ENCODE data around the gene SSH2.

Gene SSH2

DNA sequence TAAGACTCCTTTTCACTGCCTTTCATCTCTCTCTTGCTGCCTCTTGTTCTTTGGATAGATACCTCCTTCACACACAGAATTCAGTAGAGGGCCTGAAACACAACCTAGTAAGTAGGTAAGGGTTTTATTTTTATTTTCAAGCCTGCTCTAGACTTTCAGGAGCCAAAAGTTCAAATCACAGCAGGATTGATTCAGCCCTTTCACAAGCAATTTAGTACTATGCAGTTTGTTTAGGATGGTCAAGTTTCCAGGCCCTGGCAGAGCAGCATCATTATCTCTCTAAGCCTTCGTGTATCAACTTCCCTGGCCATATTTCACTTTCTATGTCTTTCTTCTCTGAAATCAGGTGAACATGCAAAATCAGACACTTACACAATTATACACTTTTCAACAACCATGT is 158.5 kb downstream of the SSH2 start:
- no peak for DNase-seq

DNA sequence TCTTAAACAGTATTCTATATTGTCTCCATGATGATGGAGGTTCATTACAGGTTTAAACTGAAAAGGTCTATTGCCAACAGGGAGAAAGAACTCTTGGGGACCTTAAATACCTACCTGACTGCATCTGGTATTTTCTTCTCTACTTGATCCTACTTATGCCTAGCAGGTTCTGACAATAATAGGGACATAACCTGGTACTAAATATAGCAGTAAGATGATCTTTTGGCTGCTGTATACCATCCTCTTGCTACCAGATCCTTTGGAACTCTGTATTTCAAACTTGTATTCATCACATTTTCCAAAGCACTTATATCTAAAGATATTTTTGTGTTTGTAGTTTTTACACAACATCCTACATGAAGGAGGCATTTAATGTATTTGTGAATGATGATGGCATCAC is 160.8 kb downstream of the SSH2 start:
- DNase-seq, result no peak

DNA sequence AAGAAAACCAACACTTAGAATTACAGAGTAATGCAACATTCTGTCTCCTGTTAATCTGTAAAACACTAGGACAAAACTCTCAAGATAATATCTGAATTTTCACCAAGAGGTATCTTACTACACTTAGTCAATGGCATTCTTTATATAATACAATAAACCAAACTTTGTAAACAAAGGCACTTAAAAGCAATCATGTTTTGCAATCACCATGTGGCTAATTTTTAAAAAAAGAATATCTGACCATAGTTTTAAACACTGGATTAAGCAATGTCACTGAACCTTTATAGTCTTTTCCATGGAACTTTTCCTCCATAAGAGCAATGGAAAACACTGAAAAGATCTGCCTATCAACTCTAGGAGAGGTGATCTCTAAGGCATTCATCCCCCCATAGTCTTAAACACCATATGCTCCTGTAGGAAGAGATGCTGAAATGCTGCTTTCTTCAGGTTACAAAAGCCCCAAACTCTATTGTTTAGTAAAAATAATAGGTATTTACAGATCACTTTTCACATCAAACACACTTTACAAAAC is 163.2 kb downstream of the SSH2 start:
- DNase-seq, result no peak

DNA sequence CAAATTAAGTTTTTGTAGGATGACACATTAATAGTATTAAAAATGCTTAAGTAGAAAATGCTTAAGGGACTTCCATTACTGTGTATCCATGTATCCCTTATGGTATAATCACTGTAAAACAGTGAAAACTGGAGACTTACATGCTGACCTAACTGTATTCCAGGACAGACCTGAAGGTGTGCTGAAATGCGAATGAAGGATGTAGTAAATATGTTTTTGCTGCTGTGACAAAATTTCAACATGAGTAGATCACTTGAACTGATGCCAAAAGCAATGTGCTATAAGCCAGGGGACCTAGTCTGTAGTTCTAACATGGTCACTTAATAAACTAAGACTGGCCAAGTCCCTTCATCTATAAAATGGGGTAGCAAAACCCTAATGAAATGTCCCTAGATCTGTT is 165.3 kb downstream of the SSH2 start:
- no peak for DNase-seq

DNA sequence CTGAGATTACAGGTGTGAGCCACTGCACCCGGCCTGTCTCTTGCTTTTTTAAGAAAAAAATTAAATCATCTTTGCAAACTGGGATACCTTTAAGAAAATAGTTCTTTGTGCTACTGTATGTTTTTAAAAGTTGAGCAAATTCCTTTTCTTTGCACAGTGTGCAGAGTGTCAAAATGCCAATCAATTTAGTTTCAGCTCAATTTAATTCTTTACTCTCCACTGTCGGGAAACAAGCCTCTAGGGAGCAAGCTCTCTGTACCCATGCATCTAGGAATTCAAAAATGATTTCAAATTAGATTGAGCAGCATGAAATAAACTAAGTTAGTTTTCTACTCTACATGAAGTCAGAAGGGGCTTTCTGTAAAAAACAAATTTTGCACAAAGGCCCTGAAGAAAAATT is 165.8 kb downstream of the SSH2 start:
- DNase-seq, result no peak

DNA sequence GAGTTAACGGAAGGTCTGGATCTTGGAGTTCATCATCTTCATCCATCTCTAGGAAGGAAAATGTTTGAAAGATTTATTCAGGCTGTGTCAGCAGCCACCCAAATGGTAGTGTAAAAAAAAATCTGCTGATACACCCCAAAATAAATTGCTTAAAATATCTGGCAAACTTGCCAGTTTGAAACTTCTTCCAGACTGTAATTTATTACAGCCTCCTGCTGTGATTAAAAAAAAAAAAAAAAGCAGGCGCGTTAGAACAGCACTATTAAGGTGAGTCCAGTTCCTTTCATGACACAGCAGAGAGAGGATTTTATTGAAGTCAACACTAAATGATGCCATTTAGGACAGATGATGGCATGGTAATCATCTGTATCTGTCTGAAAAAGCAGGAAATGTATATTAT is 166.8 kb downstream of the SSH2 start:
- DNase-seq, result no peak

DNA sequence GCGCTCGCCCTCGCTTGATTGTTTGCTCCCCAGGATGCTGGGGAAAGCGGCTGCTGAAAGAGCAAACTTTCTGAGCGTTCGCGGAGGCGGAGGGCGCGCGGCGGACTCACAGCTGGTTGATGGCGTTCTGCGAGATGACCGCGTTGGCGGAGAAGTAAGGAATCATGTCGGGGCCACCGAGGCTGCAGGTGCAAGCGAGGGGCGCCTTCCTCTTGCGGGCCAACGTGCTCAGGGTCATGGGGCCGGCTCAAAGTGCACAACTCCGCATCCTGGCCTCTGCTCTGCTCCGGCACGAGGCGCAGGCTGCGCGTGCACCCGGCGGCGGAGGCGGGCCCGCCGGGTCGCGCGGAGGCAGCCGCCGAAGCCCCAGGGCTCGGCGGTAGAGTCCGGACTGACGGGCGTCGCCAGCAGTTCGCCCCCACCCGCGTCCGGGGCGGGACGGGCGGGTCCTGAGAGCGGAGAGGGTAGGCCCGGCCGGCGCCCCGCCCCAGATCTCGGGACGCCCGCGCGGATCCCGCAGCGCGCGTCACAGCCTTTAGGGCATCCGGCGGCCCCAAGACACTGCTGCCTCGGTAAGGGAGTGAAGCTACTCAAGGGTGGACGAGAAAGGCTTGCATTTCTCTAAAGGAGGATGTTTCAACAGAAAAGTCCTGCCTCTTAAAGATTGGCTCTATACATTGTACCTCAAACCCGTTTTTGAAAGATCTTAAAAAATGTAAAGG is 168.8 kb downstream of the SSH2 start:
- peak; percentile 73 to 97 (median 86) for DNase-seq

DNA sequence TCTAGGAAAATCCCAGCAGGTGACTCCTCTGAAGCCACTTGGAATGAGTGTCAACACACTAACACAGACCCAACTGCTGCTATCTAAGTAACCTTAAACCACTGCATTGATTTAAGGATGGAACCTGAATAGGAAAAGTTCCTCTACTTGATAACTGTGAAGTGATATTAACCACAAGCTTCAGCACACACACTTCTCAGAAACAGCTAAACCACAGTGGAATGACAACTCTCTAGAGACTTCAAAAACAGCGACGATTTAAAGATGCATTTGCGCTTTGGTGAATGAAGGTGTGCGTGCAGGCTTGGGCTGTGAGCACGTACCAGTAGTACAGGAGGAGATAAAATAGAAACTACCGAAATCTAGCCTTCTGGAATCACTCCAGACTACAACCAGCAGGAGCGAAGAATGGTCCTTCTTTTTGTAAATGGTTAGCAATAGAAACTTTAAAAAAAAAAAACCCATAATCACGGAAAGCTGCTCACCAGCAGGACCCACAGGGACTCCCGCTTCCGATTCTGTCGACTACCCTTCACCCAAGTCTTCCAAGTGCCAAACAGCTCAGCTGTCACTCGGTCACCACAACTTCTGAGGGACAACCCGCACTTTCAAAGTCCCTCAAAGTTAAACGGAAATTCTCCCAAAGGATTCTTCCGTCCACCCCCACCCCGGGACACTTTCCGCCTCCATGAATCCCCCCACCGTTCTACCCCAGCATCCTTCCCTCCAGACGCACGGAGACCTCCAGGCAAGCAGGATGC is 169.6 kb downstream of the SSH2 start:
- peak in 3 of 5 experiments; percentile 14 to 94 (median 64) for DNase-seq

DNA sequence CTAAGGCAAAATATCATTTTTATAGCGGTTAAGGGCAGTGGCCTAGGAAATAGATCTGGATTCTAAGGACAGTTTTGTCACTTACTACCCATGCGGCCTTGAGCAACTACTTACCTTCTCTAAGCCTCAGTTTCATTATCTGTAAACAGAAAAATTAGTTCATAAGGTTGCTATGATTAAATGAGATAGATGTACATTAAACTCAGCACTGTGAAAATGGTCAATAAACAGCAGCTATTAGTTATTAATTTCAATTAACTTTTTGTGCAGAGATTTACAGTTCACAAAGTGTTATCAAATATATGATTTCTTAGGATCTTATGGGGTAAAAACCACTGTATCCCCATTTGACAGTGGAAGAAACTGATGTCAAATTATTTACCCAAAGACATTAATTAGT is 171.8 kb downstream of the SSH2 start:
- peak in 1 of 5 experiments; percentile 7 for DNase-seq

DNA sequence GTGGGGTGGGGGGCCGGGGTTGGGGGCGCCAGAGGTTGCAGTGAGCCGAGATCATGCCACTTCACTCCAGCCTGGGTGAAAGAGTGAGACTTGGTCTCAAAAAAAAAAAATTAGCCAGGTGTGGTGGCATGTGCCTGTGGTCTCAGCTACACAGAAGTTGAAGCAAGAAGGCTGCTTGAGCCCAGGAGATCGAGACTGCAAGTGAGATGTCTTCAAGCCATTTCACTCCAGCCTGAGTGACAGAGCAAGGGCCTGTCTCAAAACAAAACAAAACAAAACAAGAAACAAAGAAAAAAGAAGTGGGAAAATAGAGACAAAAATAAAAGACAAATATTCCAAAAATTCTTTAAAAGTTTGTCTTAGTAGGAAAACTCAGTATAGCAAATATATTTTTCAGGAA is 172.2 kb downstream of the SSH2 start:
- DNase-seq, result peak in 2 of 5 experiments; percentile 15 to 59

DNA sequence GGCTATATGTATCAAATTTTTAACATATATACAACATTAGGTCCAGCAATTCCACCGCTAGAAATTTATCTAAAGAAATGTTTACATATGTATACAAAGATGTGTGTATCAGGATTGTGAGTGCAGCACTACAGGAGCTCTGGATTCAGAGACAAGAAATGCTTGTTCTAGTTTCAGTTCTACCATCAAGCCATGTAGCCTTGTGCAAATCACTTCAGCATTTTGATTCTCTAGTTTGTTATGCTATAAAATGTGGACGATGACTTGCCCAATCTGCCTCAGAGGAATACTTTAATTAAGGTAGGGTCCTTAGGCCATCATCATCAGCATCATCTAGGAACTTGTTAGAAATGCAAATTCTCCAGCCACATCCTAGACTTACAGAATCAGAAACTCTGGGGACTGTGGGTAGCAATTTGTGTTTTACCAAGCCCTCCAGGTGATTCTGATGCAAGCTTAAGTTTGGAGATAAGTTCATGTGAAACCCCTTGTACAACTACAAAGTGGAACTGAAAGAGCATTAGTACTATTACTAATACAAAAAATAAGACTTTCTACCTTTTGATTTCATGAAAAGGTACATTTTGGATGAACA is 176.1 kb downstream of the SSH2 start:
- DNase-seq, result peak in 1 of 5 experiments; percentile 6

DNA sequence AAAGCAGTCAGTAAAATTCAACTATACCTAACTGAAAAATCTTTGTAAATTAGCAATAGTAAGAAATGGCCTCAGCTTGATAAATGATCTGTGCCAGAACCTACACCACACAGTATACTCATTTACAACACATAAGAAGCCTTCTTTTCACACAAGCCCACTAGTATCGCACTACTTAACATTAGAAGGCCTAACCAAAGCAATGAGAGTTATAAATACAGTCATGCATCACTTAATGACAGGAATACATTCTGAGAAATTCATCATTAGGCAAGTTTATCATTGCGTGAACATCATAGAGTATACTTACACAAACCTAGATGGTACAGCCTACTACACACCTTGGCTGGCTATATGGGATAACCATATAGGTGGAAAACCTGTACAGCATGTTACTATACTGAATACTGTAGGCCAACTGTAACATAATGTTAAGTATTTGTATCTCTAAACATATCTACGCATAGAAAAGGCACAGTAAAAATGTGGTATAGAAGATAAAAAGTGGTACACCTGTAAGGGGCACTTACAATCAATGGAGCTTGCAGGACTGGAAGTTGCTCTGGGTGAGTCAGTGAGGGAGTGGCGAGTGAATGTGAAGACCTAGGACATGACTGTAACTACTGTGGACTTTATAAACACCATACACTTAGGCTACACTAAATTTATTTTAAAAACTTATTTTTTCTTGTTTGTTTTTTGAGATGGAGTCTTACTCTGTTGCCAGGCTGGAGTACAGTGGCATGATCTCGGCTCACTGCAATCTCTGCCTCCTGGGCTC is 180.8 kb downstream of the SSH2 start:
- DNase-seq, result no peak

DNA sequence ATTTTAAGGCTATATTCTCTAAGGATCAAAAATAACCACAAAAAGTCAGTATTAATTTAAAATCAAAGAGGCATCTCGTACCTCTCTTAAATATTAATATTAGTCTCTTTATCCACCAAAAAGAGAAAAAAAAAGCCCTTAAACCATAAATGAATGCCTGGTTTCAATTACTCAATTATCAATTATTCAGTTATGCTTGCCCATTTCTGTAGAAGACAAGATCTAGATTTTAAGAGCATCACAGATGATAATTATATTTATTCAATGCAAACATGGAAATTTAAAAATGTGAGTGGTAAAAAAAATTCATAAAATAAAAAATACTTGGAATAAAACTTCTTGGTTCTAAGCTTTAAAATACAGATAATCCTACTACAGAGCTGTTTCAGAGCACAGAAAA is 181.6 kb downstream of the SSH2 start:
- DNase-seq, result no peak

DNA sequence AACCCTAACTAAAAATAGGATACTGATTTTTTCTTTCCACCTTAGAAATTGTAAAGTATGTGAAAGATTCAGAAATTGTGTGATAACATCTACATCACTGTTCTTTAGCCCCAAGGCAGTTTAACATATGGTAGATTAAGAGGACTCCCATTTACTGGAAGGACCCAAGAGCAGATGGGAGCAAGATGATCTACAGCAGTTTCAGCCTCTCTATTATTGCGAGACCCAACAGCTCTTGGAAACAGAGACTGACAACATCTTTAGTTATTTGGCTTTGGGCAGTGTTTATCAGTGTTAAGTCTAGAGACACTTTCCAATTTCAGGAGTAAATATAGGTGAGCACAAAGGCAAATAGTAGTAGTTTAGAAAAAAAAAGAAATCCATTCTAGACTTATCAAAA is 182.4 kb downstream of the SSH2 start:
- no peak for DNase-seq

DNA sequence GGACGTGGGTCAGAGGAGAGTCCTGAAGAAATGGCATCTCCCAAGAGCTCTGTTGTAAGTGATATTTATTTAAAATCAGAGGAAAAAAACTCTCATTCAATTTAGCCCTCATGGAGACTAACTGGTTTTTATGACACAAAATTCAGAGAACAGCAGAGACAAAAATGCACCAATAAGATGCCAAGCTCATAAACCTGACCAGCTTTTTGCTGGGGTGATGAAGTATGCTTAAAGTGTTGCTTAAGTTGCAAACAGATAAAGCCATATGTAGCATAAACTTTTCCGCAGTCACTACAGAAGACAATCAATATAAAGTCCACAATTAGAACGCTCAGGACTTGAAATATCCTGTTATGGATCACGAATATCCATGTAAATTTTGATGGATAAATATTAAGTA is 183.4 kb downstream of the SSH2 start:
- no peak for DNase-seq

DNA sequence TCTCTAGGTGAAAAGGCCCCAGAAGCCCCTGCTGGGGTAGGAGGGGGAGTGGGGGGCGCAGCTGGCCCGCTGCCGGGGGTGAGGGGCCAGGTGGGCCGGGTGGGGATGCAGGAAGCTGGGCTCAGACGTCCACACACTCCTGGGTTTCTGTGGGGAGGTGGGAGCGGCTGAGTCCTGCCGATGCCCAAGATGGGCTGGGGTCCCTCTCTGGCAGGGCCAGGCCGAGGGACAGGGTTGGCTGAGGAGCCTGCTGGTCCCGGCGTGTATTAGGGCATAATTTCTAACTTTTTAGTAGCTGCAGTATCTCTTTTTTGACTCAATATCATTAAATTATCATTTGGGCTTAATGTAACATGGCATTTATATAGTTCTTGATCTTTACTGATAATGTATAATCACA is 185.9 kb downstream of the SSH2 start:
- no peak for DNase-seq

DNA sequence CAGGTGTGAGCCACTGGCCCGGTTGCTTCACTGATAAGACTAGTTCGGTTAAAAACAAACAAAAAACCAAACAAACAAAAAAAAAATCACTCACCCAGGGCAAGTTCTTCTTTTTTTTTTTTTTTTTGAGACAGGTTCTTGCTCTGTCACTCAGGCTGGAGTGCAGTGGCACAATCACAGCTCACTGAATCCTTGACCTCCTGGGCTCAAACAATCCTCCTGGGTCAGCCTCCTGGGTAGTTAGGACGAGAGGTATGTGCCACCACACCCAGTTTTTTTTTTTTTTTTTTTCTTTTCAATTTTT is 187.9 kb downstream of the SSH2 start:
- DNase-seq, result no peak

DNA sequence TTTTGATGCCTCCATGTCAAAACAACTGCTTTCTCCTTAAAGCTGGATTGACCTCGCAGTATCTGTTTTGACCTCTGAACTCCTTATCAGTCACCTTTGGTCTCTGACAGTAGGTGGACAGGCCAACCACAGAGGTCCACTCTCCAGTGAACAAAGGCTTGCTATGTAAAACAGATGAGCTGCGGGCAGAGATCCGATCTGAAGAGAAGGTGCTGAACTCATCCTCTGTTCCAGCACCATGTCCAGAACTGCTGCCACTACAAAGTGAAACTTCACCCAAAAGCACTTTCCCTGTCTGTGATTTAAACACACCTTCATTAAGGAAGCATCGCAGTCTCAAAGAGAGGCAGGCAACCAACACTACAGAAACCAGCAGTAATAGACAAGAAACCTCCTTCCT is 190.0 kb downstream of the SSH2 start:
- DNase-seq, result peak in 1 of 5 experiments; percentile 7

DNA sequence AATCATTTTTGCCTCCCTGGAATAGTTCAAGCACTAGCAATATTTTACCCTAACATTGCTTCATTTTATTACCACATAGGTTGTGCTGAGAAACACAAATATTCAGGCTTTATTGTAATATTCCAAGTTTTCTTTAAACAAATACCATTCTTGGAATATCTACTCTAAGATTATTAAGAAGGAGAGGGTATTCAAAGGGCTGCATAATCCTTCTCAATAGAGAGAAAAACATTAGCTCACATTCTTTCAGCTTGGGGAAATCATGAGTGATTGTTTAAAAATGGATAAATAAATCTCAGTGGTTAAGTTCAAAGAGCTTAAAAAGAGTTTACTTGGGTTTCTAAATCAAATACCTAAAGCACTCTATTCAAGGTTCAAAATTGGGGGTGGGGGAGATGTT is 195.4 kb downstream of the SSH2 start:
- DNase-seq, result no peak

DNA sequence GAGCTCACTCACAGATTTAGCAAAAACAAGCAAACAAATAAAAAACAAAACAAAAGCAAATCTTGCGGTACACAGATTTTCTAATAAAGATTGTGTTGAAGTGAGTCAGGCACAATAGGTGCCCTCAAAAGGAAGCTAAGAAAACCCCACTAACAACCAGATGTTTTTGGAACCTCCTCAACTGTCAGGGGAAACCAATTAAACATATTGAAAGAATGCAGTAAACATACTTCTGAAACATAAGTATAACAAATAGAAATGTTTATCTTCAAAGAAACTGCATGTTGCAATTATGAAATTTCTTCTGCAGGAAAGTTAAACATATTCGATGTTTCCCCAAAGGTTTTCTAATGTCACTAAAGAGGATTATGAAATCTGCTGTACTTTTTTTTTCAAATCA is 196.9 kb downstream of the SSH2 start:
- DNase-seq, result no peak

DNA sequence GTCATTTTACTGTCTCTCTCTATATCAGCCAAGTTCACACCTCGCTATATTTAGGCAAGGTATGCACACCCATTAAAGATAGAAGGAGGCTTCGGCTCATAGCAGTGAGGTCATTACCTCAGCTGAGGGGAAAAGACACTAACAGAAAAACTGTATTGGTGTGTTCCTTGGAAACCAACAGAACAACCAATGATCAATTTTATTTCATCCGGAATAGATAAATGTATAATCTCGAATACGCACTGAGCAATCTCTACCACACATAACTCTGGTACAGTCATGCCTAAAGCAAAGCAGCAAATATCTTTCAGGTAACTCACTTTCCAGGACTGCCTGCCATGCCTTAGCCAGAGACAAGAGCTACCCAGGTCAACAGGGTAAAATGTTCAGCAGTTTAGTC is 197.4 kb downstream of the SSH2 start:
- no peak for DNase-seq

DNA sequence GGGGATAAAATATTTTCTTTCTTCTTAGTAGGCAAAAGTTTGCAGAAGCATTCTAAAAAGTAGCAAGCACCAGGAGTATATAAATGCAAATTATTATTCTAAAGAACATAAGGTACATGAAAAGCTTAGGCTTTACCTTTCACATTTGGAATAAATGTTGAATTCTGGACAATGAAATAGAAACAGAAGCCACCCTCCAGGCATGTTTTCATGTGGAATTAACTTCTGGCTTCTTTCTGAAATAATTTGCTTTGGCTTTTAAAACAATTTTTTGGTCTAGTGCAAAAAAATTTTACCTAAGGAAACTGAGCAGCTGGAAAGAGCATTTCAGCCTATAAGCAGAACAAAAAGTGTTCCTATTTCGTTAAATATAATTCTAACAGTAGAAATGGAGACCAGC is 197.8 kb downstream of the SSH2 start:
- DNase-seq, result no peak

DNA sequence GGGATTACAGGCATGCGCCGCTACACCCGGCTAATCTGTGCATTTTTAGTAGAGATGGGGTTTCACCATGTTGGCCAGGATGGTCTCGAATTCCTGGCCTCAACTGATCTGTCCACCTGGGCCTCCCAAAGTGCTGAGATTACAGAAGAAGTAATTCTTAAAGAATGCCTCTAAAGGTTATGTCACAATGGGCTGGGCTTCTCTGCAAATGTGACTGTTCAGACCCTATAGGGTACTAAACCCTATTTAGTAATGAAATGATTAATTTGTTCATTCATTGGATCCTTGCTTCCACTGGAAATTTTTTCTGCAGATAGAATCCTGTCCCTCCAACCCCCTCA is 198.5 kb downstream of the SSH2 start:
- DNase-seq, result no peak
